GM21717 (cell line): Measurements from ENCODE around the gene CREB5.
"Not testable (repeated sequence)": the region's sequence is repeated elsewhere in the genome, so short reads cannot be mapped to it uniquely, and the experiment has no call there.

ENCODE experiments used
- ATAC-seq: cut with Tn5 transposase; IDR thresholded peaks from one replicate; pipeline ENCODE4 v1.9.1; 2021; ENCODE audit warnings: mild to moderate bottlenecking, moderate library complexity; ENCODE audit not compliant: unreplicated experiment

Gene CREB5, protein sequence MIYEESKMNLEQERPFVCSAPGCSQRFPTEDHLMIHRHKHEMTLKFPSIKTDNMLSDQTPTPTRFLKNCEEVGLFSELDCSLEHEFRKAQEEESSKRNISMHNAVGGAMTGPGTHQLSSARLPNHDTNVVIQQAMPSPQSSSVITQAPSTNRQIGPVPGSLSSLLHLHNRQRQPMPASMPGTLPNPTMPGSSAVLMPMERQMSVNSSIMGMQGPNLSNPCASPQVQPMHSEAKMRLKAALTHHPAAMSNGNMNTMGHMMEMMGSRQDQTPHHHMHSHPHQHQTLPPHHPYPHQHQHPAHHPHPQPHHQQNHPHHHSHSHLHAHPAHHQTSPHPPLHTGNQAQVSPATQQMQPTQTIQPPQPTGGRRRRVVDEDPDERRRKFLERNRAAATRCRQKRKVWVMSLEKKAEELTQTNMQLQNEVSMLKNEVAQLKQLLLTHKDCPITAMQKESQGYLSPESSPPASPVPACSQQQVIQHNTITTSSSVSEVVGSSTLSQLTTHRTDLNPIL

DNA sequence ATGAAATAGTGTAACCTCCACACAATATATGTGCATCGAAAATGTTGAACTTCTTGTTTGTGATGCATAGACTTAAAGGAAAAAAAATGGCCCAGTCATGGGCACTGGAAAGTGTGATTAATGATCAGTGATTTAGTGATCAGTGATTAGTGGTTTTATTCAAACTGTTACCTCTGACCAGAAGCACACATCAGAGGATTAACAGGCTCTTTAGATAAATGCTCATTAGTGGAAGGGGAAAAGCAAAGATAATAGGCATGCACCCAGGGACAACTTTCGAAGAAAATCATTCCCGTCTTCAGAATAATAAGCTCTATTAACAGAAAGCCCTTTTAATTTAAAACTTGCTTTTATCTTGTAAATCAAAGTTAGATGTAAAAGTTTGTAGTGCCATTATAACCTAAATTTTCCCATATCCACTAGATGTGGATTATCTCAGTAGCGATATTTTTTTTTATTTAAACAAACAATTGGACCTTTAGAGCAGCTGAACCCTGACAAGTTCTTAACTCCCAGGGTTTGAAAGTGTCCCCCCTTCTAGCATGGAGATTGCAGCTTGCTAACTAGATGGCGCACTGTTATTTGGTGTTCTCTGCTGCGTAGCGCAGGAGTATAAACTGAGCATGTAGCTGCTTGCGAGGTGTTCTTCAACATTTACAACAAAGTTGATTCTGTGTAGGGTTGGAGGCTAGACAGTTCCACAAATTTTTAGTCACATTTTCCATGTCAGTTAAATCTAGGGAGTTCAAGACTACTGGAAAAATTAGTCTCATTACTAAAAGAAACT lies at the start of gene CREB5:
Gene CREB5 (plus strand): TSS at position 643 of the 787 bp plus-strand sequence. CDS start 397 bp downstream, outside the sequence.
- ATAC-seq = no peak

DNA sequence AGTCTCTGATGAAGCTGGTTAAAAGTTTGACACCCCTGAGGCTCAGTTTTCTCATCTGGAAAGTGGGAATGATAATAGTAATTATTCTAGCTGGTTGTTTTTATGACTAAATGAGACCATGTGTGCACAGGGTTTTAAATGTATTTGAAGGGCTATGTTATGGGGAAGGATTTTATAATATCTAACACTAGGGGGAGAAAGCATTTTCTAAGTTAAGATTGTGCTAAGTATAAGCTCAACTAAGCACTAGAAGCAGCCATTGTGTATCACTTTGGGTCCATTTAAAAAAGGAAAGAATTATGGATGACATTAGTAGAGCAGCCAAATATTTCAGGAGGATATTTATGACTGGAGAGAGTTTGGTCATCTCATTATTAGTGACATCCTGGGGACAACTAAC lies 49.5 kb upstream of the CREB5 start:
- no peak for ATAC-seq

DNA sequence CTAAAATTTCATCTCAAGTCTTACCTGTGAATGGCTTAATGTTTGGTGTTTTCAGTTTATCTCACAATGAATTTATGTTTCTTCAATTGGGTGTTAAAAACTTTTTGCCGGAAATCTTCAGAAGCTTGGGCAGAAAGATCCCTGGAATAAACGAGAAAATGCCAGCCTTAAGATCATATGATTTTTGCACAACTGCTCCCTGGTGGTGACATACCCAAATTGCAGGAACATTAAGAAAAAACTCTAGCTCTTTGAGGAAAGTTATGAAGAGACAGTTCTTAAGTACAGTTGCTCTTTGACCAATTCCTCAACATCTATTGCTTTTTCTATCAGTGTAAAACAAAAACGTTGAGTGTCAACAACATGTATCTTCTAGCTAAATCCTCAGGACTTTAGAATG lies 48.2 kb upstream of the CREB5 start:
- ATAC-seq = no peak

DNA sequence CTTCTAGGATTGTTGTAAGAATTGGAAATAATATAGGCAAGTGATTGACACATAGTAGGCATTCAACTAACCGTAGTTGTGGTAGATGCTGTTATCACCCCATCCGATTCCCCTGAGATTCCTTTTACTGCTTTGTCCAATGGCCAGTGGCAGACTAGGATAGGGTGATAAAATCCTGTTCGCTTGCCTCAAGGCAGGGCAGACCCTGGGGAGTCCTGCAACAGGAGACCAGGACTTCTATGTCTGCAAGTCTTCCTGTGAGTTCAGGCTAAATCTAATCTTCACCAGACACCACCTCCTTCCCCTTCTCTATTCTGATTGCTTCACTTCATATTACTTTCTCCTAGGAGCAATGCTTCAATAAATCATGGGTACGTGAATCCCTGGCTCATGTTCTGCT lies 42.8 kb upstream of the CREB5 start:
- ATAC-seq = no peak

DNA sequence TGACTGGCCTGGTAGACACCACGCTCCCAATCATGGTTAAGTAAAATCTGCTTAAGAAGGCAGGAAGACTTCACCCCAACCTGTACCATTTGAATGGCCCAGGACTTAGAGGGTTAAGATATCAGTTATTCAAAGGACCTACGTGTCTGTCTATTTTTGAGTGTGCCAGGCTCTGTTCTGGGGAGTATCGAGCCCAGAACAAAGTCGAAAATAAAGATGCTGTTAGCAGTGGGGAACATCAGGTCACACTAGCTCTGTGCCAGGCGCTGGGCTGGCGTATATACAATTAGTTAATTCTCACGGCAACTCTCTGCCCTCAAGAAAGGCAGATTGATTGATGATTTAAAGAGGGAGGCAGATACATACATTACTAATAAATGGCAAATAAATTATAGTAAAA lies 40.5 kb upstream of the CREB5 start:
- no peak for ATAC-seq

DNA sequence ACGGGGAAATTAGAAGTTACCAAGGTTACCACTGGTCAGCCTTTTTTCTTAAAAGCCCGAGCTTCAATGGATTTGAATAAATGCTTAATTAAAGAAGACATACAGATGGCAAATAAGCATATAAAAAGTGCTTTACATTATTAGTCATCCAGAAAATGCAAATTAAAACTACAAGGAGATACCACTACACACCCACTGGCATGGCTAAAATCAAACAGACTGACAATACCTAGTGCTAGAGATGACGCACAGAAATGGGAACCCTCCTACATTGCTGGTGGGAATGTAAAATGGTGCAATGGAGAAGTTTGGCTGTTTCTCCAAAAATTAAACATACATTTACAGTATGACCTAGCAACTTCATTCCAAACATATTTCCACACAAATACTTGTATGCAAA lies 38.3 kb upstream of the CREB5 start:
- ATAC-seq = no peak

DNA sequence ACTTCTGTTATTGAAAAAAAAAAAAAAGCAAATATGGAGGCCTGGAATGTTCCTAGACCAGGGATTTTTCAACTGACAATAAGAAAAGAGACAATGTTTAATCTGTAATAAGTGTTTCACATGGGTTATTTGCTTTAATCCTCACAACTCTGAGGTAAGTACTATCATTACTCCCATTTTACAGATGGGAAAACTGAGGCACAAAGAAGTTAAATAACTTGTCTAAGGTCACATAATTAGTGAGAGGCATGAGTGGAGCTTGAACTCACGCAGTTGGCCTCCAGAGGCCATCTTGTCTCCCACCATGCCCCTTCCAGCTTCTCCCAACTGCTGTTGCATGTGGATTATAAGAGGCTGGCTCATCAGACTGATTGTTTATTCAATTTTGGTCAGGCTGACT lies 36.6 kb upstream of the CREB5 start:
- ATAC-seq = no peak

DNA sequence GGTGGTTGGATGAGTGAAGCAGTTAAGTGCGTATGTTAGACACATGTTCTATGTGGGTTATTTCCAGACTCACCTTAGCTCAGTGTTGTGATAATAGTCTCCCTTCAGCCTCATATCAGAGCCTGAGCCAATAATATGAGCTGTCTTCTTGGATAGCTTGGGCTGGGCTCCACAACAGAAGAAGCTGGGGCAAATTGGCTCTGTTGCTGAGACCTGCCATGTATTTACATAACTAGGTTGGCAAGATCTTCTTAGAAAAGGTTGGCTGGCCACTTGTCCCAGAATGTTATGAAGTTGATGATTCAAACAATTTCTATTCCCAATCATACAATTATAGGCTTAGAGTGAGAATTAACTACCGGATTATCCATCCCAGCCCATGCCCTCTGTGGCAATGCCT lies 35.7 kb upstream of the CREB5 start:
- ATAC-seq = no peak

DNA sequence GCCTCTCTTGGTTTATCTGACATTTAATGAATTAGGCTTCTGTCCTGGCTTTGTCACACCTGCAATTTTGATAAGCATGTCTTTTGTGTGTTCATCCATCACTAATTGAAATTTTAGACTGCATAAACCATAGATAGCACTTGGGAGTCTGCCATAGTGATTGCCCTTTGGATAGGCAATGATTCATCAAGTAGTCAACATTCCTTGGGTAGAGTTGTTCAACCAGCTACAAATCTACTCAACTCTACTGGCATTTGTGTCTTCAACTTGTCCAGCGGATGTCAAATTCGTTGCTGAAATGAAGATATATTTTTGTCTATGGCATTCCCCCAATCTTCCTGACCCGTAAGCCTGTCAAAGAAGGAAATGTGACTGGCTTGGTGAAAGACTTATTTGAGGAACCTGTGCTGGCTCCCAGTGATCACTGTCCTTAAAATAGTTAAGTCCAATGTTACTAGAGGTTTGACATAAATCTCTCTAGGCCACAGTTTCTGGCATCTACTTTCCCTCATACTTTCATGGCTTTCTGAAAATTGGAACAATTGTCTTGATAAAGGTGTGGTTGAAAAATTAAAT lies 33.7 kb upstream of the CREB5 start:
- ATAC-seq = no peak

DNA sequence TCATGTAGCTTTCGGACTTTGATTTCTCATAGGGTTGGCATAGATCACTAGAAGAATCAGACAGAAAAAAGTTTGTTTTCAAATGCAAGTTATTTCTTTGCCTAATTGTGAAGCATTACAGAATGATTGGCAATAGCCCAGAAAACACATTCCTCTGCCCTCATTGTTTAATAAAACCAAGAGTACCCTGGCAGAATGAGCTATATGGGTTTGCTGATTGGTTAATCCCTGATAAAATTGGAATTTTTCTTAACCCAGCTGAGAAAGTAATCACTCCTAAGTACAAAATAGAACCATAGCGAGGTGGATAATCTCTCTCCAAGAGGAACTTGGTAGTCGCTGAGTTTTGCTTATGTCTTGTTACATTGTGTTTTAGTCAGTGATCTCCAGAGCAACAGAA lies 30.9 kb upstream of the CREB5 start:
- ATAC-seq = no peak

DNA sequence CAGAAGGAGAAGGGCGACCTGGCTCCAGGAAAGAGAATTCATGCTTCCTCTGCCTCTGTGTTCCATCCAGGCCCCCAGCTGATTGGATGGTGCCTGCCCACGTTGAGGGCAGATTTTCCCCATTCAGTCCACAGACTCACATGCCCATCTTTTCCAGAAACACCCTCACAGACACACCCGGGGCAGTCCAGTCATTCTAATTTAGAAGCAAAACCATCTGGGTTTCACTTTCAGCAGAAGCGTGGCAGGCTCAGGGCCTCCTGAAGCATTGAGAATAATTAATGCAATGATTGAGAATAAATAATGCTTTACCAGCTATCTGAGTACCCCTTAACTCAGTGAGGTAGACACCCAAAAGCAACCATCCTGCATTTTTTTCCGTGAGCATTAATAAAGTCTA lies 30.2 kb upstream of the CREB5 start:
- ATAC-seq = no peak

DNA sequence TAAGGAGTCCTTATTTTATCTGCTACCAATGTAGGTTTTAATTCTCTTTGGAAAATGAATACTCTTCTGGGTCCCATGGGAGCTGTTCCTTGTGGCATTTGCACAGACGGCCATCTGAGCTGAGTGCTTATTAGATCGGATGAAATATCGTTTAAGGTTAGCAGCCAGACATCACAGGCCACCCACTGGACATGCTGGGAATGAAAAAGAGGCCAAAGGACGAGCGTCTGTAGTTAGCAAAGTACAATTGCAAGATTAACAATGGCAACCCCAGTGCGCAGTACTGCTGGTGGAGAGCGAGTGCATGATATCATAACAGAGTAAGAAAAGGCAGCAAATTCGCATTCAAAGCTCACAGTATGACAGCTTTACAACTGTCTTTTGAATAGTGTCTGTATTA lies 28.3 kb upstream of the CREB5 start:
- no peak for ATAC-seq

DNA sequence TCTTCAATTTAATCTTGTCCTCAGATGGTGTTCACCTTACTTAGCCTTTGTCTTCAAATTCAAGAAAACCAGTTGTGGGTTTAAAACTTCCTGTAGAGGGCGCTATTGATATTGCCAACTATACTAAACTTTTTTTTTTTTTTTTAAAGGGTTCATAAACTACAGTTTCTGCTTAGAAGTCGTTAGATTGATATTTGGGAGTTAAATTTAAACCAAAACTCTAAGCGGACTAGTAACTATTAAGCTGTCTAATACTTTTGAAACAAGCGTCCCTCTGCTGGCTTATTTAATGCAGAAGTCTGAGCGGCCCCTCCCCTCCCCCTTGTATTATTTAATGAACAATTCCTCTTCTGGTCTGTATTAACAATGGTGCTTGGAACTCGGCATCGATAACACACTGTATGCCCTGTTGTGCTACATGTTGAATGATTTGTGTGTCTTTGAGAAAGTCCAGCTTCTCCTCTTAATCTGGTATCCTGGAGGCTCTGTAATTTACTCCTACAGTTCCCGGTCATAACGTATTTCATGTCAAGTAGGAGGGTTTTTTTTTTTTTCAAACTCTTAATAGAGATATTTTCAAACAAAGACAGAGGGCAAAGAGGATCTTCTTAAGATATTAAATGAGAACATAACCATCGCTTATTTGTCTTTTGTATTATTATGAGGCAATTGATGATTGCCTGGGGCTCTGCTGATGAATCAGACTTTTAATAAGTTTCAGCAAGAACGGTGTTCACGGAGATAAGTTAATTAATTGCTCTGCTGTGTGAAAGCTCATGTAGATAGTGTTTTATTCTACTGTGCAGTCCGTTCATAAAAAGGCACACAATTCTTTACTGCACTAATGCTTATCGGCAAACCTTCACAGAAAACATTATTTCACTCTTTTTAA lies 22.6 kb upstream of the CREB5 start:
- ATAC-seq = no peak

DNA sequence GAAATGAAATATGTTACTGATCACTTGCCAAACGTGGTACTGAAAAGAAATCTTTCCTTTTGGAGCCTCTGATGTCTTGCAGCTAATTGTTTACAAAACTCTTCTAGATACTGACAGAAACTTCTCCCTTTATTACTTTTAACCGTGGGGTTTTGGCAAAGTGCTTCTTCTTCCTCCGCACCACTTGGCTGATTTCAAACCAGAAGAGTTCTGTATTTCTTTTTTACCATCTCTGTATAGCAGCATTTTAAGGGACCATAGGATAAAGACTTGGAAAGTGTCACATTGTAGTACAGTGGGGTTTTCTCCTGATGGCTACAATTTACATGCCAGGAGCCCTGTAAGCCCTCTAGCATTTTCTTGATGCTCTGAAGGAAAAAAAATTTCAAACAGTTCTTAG lies 21.9 kb upstream of the CREB5 start:
- no peak for ATAC-seq

DNA sequence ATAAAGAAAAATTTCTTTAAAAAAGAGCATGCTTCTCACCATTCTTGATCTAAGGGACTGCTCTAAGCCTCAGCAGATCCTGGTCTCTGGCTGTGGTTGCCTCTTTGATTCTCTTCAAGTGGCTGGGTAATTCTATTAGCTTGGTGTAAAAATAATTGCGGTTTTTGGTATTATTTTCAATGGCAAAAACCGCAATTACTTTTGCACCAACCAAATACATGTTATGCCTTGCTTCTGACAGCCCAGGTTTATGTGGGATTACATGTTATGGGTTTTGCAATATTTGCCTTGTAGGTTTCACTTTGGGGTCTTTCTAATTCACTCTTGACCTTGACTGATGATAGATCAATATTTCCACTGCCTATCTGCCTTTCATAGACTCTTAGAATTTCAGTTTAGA lies 20.0 kb upstream of the CREB5 start:
- ATAC-seq = no peak

DNA sequence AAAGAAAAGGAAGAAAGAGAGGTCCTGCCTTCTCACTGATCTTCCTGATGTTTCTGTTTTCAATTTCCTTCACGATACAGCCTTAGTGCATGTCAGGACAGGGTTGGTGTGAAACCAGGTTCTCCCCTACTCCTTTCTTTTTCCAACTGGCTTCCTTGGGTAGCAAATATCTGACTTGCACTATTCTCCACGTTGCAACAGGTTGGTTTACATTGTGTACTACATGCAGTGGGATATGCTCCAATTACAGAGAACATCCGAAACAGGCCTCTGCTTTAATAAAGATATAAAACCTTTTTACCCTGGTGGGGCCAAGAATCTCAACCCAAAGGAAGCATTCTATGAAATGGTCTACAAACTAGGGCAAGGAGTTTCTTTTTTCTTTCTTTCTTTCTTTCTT lies 16.9 kb upstream of the CREB5 start:
- no peak for ATAC-seq

DNA sequence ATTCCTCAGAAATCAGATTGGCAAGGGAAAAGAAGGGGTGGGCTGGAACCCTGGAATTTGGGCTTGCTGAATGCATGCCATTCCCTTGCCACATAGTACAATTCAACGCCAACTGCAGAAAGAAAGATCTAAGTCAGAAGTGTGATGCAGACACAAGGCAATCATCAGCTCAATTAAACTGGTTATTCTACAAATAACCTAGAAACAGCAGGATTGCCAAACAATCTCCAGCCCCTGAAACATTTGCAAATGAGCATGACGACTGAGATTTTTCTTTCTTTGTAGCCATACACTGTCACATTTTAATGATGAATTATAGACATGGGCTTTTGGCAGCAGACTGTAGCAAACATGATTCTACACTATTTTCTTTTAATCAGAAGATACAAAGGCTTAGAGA lies 16.5 kb upstream of the CREB5 start:
- ATAC-seq = no peak

DNA sequence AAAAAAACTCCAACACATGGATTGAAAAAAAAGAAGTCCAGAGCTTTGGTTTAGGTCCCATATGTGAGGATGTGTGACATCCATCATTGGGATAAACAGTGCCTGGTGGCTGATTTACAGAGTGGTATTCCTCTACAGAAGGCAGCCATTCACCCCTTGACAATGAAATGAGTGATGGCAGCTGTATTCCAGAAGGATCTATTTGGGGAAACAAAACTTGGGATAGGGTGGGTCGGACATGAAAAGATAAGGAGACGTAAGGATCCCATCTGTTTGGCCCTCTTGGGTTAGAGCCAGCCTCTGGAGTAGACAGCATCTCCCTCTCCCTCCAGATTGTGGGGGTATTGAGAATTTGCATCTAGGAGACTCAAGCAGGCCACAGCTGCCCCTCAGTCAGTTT lies 15.2 kb upstream of the CREB5 start:
- no peak for ATAC-seq

DNA sequence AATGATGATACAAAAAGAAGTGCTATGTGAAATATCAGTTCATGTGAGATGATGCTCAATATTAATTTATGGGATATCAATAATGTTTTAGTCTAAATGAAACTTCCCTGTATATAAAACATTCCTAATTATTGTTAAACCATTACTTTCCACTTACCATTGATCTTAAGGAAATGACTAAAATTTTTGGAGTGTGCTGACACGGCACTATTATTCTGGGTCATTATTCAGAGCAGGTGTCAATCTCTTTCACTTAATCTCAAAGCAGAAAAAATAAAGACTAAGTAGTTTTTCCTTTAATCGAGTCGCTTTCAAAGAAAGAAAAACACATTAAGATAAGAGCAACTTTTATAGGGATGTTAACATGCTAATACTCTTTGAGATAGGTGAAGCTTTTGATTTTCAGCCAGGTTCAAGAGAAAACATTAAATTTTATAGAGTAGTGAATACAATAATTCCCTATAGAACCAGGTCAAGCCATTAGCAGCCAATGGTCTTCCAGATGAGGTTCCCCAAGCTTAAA lies 11.4 kb upstream of the CREB5 start:
- ATAC-seq = no peak

DNA sequence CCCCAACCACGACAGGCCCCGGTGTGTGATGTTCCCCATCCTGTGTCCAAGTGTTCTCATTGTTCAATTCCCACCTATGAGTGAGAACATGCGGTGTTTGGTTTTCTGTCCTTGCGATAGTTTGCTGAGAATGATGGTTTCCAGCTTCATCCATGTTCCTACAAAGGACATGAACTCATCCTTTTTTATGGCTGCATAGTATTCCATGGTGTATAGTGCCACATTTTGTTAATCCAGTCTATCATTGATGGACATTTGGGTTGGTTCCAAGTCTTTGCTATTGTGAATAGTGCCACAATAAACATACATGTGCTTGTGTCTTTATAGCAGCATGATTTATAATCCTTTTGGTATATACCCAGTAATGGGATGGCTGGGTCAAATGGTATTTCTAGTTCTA lies 10.8 kb upstream of the CREB5 start:
- ATAC-seq = not testable (repeated sequence)

DNA sequence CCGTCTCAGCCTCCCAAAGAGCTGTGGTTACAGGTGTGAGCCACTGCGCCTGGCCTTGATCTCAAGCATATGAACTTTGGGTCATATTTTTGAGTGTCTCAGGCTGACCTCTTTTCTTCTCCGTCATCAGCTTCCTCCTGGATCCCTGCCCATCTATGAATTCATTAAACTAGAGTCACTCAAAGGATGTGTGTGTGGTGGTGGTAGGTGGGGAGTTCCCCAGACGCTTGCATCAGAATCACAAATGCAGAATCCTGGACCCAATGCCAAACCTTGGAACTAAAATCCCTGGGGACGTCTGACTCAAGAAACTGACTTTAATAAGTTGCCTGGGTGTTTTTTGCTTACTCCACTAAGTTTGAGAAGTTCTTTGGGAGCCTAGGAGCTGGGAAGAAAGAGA lies 6.7 kb upstream of the CREB5 start:
- ATAC-seq = no peak
